Neural crest cell (in vitro differentiated cells): ENCODE data around the gene LCP1. TPM values are rescaled to one million over a fixed set of nuclear protein-coding genes. Genes with fewer than 3 reads are reported as not detected.

Source experiments
- DNase-seq: peaks from one replicate; pipeline ENCODE4 v3.0.0; 2021; ENCODE audit warnings: low read depth, mixed read lengths, low spot score
- H3K27ac Mint-ChIP-seq: one replicate; pipeline ENCODE4 v1.8.0; 2021; ENCODE audit warnings: mild to moderate bottlenecking, mixed read lengths; ENCODE audit not compliant: unreplicated experiment
- H3K27me3 Mint-ChIP-seq: 2 replicates; pipeline ENCODE4 v1.8.0; 2021; ENCODE audit warnings: low read depth, mild to moderate bottlenecking, mixed read lengths
- H3K36me3 Mint-ChIP-seq: 2 replicates; pipeline ENCODE4 v1.8.0; 2021; ENCODE audit warnings: low read depth, mild to moderate bottlenecking, mixed read lengths
- H3K4me1 Mint-ChIP-seq: 2 replicates; pipeline ENCODE4 v1.8.0; 2021; ENCODE audit warnings: mixed read lengths
- H3K4me3 Mint-ChIP-seq: one replicate; pipeline ENCODE4 v1.8.0; 2021; ENCODE audit warnings: mild to moderate bottlenecking, mixed read lengths
- H3K9me3 Mint-ChIP-seq: 2 replicates; pipeline ENCODE4 v1.8.0; 2021; ENCODE audit warnings: mixed read lengths
- total RNA-seq: library from RNA; stranded (reverse); gene quantifications from 2 replicates; pipeline ENCODE4 v1.2.1, GENCODE V29; 2021
- TF ChIP-seq, protein P1 (sequence below): fragments of 200-600 bp; sonication (generic); conservative IDR thresholded peaks from 2 replicates; pipeline ENCODE4 v1.5.0; 2021; ENCODE audit warnings: antibody characterized with exemption, mild to moderate bottlenecking

LCP1 gene
- total RNA-seq, 1 donor from 2014 or later, result 7.6 TPM

GRCh38 chr13:46169758-46170157 is 12.2 kb downstream of the LCP1 start:
- no peak overlapping the region for H3K4me3 Mint-ChIP-seq
- peaks cover 78% of the 10 kb centered on the region for H3K4me1 Mint-ChIP-seq
- TF ChIP-seq, protein P1, sequence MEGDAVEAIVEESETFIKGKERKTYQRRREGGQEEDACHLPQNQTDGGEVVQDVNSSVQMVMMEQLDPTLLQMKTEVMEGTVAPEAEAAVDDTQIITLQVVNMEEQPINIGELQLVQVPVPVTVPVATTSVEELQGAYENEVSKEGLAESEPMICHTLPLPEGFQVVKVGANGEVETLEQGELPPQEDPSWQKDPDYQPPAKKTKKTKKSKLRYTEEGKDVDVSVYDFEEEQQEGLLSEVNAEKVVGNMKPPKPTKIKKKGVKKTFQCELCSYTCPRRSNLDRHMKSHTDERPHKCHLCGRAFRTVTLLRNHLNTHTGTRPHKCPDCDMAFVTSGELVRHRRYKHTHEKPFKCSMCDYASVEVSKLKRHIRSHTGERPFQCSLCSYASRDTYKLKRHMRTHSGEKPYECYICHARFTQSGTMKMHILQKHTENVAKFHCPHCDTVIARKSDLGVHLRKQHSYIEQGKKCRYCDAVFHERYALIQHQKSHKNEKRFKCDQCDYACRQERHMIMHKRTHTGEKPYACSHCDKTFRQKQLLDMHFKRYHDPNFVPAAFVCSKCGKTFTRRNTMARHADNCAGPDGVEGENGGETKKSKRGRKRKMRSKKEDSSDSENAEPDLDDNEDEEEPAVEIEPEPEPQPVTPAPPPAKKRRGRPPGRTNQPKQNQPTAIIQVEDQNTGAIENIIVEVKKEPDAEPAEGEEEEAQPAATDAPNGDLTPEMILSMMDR, result no peak
- H3K27me3 Mint-ChIP-seq, result no peaks in the 10 kb centered on the region
- no peaks in the 10 kb centered on the region for H3K9me3 Mint-ChIP-seq
- no peak for DNase-seq
- no peaks in the 10 kb centered on the region for H3K36me3 Mint-ChIP-seq
- peak overlapping the region; percentile 88 for H3K27ac Mint-ChIP-seq

GRCh38 chr13:46168783-46169182 is 13.2 kb downstream of the LCP1 start:
- peaks cover 80% of the 10 kb centered on the region for H3K4me1 Mint-ChIP-seq
- H3K27me3 Mint-ChIP-seq, result no peaks in the 10 kb centered on the region
- no peak overlapping the region for H3K4me3 Mint-ChIP-seq
- H3K27ac Mint-ChIP-seq, result peak overlapping the region; percentile 54
- no peak for DNase-seq
- no peaks in the 10 kb centered on the region for H3K9me3 Mint-ChIP-seq
- TF ChIP-seq, protein P1, result no peak
- H3K36me3 Mint-ChIP-seq, result no peaks in the 10 kb centered on the region

DNA sequence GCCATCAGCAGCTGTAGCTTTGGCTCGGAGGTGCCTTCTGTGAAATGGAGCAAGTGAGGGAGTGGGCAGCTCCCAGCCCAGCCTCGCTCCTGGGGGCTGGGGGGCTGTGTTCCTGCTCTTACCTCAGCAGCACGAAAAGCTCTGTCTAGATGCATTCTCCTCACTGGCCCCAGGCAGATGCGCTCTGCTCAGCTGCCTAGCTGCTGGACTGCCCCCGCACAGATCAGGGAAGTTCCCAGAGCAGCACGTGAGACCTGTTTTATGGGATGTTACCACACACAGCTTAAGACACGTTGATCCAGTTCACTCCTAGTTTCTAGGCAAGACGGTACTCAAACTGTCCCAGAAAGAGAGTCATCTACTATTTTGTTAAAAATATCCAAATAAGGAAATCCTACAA is 13.6 kb downstream of the LCP1 start:
- H3K27ac Mint-ChIP-seq, result no peak overlapping the region
- H3K27me3 Mint-ChIP-seq, result no peaks in the 10 kb centered on the region
- no peak overlapping the region for H3K4me3 Mint-ChIP-seq
- no peaks in the 10 kb centered on the region for H3K9me3 Mint-ChIP-seq
- TF ChIP-seq, protein P1, result no peak
- no peak for DNase-seq
- no peaks in the 10 kb centered on the region for H3K36me3 Mint-ChIP-seq
- H3K4me1 Mint-ChIP-seq, result peaks cover 77% of the 10 kb centered on the region

GRCh38 chr13:46166947-46167610 is 14.9 kb downstream of the LCP1 start:
- Mint-ChIP-seq H3K4me3 (no peak overlapping the region), H3K4me1 (peaks cover 66% of the 10 kb centered on the region), H3K27me3 (no peaks in the 10 kb centered on the region), H3K36me3 (no peaks in the 10 kb centered on the region), H3K27ac (no peak overlapping the region), H3K9me3 (no peaks in the 10 kb centered on the region)
- TF ChIP-seq, protein P1, result no peak
- DNase-seq, result no peak

- H3K9me3 Mint-ChIP-seq, result no peaks in the 10 kb centered on the region
- H3K4me1 Mint-ChIP-seq, result peaks cover 61% of the 10 kb centered on the region
- DNase-seq, result no peak
- no peak overlapping the region for H3K4me3 Mint-ChIP-seq
- peaks cover 3% of the 10 kb centered on the region for H3K36me3 Mint-ChIP-seq
- no peaks in the 10 kb centered on the region for H3K27me3 Mint-ChIP-seq
- TF ChIP-seq, protein P1, result no peak
- H3K27ac Mint-ChIP-seq, result peak overlapping the region; percentile 32
These were observed 15.8 kb downstream of the LCP1 start for GRCh38 chr13:46166224-46166584.
